Measurements from ENCODE around the gene OPCML. TPM values are rescaled to one million over a fixed set of nuclear protein-coding genes. Genes with fewer than 3 reads are reported as not detected.

Gene OPCML
- total RNA-seq, 4 donors from 2014 or later: 0.15 TPM; not detected in 3

- H3K4me1 ChIP-seq: no peaks in the 10 kb centered on the region
- no peaks in the 10 kb centered on the region for H3K27me3 ChIP-seq
- no peak overlapping the region for H3K4me3 ChIP-seq
- no peak overlapping the region for H3K27ac ChIP-seq
- 66% methylated on average over 2 of the region's 2 CpGs for whole genome bisulfite sequencing
- no peaks in the 10 kb centered on the region for H3K36me3 ChIP-seq
- DNase-seq (ENCODE audit: low spot score in 2 of 2): no peak
- TF ChIP-seq, protein P1, sequence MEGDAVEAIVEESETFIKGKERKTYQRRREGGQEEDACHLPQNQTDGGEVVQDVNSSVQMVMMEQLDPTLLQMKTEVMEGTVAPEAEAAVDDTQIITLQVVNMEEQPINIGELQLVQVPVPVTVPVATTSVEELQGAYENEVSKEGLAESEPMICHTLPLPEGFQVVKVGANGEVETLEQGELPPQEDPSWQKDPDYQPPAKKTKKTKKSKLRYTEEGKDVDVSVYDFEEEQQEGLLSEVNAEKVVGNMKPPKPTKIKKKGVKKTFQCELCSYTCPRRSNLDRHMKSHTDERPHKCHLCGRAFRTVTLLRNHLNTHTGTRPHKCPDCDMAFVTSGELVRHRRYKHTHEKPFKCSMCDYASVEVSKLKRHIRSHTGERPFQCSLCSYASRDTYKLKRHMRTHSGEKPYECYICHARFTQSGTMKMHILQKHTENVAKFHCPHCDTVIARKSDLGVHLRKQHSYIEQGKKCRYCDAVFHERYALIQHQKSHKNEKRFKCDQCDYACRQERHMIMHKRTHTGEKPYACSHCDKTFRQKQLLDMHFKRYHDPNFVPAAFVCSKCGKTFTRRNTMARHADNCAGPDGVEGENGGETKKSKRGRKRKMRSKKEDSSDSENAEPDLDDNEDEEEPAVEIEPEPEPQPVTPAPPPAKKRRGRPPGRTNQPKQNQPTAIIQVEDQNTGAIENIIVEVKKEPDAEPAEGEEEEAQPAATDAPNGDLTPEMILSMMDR (IDR thresholded peaks at IDR 0.05): no peak
- H3K9me3 ChIP-seq: no peaks in the 10 kb centered on the region
These were observed 193.7 kb downstream of the OPCML start for GRCh38 chr11:133338588-133338987.

GRCh38 chr11:133337951-133338418, 194.3 kb downstream of the OPCML start:
- TF ChIP-seq EP300 (IDR thresholded peaks at IDR 0.05) (no peak), POLR2AphosphoS5 (IDR thresholded peaks at IDR 0.05) (no peak), POLR2A (IDR thresholded peaks at IDR 0.05) (no peak)
- TF ChIP-seq, protein P1 (IDR thresholded peaks at IDR 0.05): no peak
- 69% methylated on average over 6 of the region's 7 CpGs for WGBS
- Histone ChIP-seq H3K9me3 (no peaks in the 10 kb centered on the region), H3K4me1 (no peaks in the 10 kb centered on the region), H3K36me3 (no peaks in the 10 kb centered on the region), H3K27me3 (no peaks in the 10 kb centered on the region), H3K27ac (no peak overlapping the region), H3K4me3 (no peak overlapping the region)
- DNase-seq (ENCODE audit: low spot score in 2 of 2): no peak

DNA sequence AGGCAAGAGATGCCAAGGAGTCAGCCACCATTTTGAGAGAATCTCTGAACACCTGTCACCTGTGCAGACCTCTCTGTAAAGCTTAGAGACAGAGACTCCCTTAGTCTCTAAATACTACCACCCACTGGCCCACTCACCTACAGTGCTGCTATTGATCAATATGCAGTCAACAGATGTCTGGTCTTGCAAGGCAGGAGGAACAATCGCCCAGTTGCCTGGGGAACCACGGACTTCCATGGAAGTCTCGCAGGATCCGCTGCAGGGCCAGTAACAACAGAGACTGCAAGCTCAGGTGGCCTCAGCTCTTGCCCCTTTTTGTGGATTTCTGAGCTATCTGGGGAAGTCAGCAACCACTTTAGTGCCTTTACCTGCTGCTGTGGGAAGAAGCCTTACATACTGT, 195.1 kb downstream of the OPCML start:
- Histone ChIP-seq H3K9me3 (no peaks in the 10 kb centered on the region), H3K4me1 (no peaks in the 10 kb centered on the region), H3K27ac (no peak overlapping the region), H3K27me3 (no peaks in the 10 kb centered on the region), H3K4me3 (no peak overlapping the region), H3K36me3 (no peaks in the 10 kb centered on the region)
- no peak for TF ChIP-seq EP300 (IDR thresholded peaks at IDR 0.05)
- TF ChIP-seq, protein P1 (IDR thresholded peaks at IDR 0.05): no peak
- no peak for TF ChIP-seq POLR2A (IDR thresholded peaks at IDR 0.05)
- no peak for TF ChIP-seq POLR2AphosphoS5 (IDR thresholded peaks at IDR 0.05)
- DNase-seq (ENCODE audit: low spot score in 2 of 2): no peak
- WGBS: 89% methylated on average over 4 of the region's 4 CpGs

DNA sequence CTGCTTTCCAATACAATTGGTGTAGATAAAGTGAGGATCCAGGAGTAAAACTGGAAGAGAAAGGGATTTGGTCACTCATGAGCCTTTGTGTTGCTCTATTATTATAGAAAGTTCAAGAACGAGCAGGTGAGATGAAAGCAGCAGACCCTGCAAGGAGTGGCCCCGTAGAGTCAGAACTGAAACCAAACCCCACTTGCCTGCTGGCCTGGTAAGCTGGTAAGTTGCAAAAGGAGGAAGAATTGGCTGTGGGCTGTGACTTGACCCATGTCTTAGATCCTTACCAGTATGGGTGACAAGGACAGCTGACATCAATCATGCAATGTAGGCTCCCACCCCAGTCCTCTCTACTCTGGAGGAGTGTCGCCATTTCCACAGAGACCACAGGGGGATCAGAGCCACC, 201.3 kb downstream of the OPCML start:
- Histone ChIP-seq H3K36me3 (no peaks in the 10 kb centered on the region), H3K4me1 (no peaks in the 10 kb centered on the region), H3K4me3 (no peak overlapping the region), H3K27me3 (no peaks in the 10 kb centered on the region), H3K9me3 (no peaks in the 10 kb centered on the region), H3K27ac (no peak overlapping the region)
- no peak for DNase-seq (ENCODE audit: low spot score in 2 of 2)
- TF ChIP-seq POLR2AphosphoS5 (IDR thresholded peaks at IDR 0.05) (no peak), EP300 (IDR thresholded peaks at IDR 0.05) (no peak), POLR2A (IDR thresholded peaks at IDR 0.05) (no peak)
- TF ChIP-seq, protein P1 (IDR thresholded peaks at IDR 0.05): no peak
- 85% methylated on average over 3 of the region's 3 CpGs for WGBS

GRCh38 chr11:133326849-133327248, 205.5 kb downstream of the OPCML start:
- Histone ChIP-seq H3K27ac (no peak overlapping the region), H3K4me3 (no peak overlapping the region), H3K27me3 (no peaks in the 10 kb centered on the region), H3K4me1 (no peaks in the 10 kb centered on the region), H3K36me3 (no peaks in the 10 kb centered on the region), H3K9me3 (no peaks in the 10 kb centered on the region)
- WGBS: 81% methylated on average over 7 of the region's 7 CpGs
- DNase-seq (ENCODE audit: low spot score in 2 of 2): no peak
- TF ChIP-seq POLR2AphosphoS5 (IDR thresholded peaks at IDR 0.05) (no peak), POLR2A (IDR thresholded peaks at IDR 0.05) (no peak), EP300 (IDR thresholded peaks at IDR 0.05) (no peak)
- TF ChIP-seq, protein P1 (IDR thresholded peaks at IDR 0.05): no peak

Measured in suprapubic skin (tissue), 4 donors.